NAMALWA (cell line): ENCODE measurements around the gene RDX.
"Not testable (repeated sequence)": the region's sequence is repeated elsewhere in the genome, so short reads cannot be mapped to it uniquely, and the experiment has no call there.

Experiments
- DNase-seq: peaks from one replicate; pipeline ENCODE4 v3.0.0-alpha.2; 2015; ENCODE audit warnings: low spot score

The RDX gene

GRCh38 chr11:110272919-110273318 is 23.5 kb downstream of the RDX start:
- DNase-seq = no peak

- DNase-seq = no peak
Measured at GRCh38 chr11:110269996-110270395, 26.4 kb downstream of the RDX start.

GRCh38 chr11:110268441-110268840 is 28.0 kb downstream of the RDX start:
- no peak for DNase-seq

GRCh38 chr11:110262072-110262403 is 34.4 kb downstream of the RDX start:
- no peak for DNase-seq

GRCh38 chr11:110261195-110262071 is 35.0 kb downstream of the RDX start:
- DNase-seq = no peak

- DNase-seq = no peak
Measured at GRCh38 chr11:110253525-110253924, 42.9 kb downstream of the RDX start.

- no peak for DNase-seq
Measured at GRCh38 chr11:110251836-110252235, 44.6 kb downstream of the RDX start.

- no peak for DNase-seq
Measured at GRCh38 chr11:110250168-110250567, 46.2 kb downstream of the RDX start.

- no peak for DNase-seq
Measured at GRCh38 chr11:110249766-110250165, 46.6 kb downstream of the RDX start.

- DNase-seq = peak; percentile 16
Measured at GRCh38 chr11:110249066-110249465, 47.3 kb downstream of the RDX start.

- DNase-seq = no peak
Measured at GRCh38 chr11:110243791-110244190, 52.6 kb downstream of the RDX start.

- no peak for DNase-seq
Measured at GRCh38 chr11:110242746-110243145, 53.7 kb downstream of the RDX start.

- DNase-seq = no peak
Measured at GRCh38 chr11:110242188-110242587, 54.2 kb downstream of the RDX start.

GRCh38 chr11:110235966-110236365 is 60.4 kb downstream of the RDX start:
- no peak for DNase-seq

GRCh38 chr11:110230377-110230776 is 66.0 kb downstream of the RDX start:
- no peak for DNase-seq

GRCh38 chr11:110219006-110219785 is 77.2 kb downstream of the RDX start:
- DNase-seq = no peak

GRCh38 chr11:110217936-110218335 is 78.5 kb downstream of the RDX start:
- DNase-seq = no peak

- DNase-seq = no peak
Measured at GRCh38 chr11:110217223-110217877, 79.1 kb downstream of the RDX start.

GRCh38 chr11:110209313-110209694 is 87.1 kb downstream of the RDX start:
- DNase-seq = not testable (repeated sequence)

GRCh38 chr11:110208678-110209312 is 87.6 kb downstream of the RDX start:
- DNase-seq = not testable (repeated sequence)

GRCh38 chr11:110207123-110207522 is 89.3 kb downstream of the RDX start:
- DNase-seq = no peak

GRCh38 chr11:110200836-110201235 is 95.6 kb downstream of the RDX start:
- no peak for DNase-seq
